ENCODE measurements around the gene LRRC8D.

Gene LRRC8D

DNA sequence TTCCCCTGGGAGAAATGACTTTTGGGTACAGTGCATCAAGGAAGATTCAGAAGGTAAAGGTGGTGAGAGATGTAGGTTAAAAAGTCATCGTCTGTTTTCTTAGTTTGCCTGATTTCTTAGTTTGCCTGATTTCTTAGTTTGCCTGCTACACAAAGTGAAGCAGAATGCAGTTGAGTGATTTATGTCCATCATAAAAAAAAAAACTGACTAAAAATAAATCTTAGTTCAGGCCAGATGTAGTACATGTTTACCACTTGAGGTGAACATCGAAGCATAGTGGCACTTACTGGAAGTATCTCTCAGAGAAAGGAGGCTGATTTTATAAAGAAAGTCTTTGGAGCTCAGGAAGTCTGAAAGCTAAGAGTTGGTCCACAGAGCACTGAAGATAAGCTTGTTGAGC is 79.5 kb downstream of the LRRC8D start:
- no peaks in the 10 kb centered on the region for H3K27me3 ChIP-seq (ENCODE audit: insufficient read depth, low read depth, severe bottlenecking)
- H3K4me3 ChIP-seq (ENCODE audit: low read depth, low read length): no peak overlapping the region
- H3K36me3 ChIP-seq: no peaks in the 10 kb centered on the region
- TF ChIP-seq, protein P1, sequence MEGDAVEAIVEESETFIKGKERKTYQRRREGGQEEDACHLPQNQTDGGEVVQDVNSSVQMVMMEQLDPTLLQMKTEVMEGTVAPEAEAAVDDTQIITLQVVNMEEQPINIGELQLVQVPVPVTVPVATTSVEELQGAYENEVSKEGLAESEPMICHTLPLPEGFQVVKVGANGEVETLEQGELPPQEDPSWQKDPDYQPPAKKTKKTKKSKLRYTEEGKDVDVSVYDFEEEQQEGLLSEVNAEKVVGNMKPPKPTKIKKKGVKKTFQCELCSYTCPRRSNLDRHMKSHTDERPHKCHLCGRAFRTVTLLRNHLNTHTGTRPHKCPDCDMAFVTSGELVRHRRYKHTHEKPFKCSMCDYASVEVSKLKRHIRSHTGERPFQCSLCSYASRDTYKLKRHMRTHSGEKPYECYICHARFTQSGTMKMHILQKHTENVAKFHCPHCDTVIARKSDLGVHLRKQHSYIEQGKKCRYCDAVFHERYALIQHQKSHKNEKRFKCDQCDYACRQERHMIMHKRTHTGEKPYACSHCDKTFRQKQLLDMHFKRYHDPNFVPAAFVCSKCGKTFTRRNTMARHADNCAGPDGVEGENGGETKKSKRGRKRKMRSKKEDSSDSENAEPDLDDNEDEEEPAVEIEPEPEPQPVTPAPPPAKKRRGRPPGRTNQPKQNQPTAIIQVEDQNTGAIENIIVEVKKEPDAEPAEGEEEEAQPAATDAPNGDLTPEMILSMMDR (IDR thresholded peaks at IDR 0.05; ENCODE audit: low read depth, low read length): no peak
- H3K27ac ChIP-seq: no peak overlapping the region
- no peak for DNase-seq
- H3K9me3 ChIP-seq (ENCODE audit: severe bottlenecking): no peaks in the 10 kb centered on the region

DNA sequence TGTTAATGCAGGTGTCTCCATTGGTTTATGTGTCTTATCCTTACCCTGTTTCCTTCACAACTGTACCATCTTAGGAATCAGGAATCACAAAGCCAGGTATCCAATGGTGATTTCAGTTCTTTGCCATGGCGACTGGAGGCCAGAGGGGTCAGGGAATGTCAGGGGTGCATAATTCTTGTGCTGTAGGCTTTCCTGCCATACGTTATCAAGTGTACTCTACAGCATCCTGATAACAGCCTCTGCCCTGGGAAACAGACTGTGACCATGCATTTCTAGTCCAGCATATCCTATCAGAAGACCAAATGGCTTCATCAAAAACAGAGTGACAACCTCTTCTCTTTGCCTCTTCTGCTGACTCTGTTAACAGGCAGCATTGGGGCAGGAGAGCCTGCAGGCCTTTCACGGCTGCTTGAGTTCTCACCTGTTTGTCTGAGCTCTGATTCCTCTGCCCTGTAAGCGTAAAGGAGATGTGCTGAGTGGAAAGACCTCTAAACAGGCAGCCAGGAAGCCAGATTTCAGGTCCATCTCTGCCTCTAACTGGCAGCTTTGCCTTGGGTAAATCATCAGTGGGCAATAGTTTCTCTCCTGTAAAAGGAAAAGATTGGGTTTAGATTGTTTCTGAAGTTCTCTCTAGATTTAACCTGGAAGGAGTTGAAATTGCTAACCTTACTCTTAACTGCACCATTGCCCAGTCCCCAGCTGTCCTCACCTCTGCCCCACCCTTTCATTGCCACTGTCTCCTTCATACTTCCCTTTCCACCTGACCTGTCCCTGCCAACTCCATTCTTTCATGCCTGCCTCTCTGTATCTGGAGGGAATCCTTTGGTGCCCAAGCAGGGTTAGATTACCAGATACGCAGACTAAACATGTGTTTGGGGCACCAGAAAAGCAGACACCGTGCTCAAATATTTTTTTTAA is 80.2 kb downstream of the LRRC8D start:
- no peaks in the 10 kb centered on the region for H3K36me3 ChIP-seq
- H3K27ac ChIP-seq: no peak overlapping the region
- H3K9me3 ChIP-seq (ENCODE audit: severe bottlenecking): no peaks in the 10 kb centered on the region

DNA sequence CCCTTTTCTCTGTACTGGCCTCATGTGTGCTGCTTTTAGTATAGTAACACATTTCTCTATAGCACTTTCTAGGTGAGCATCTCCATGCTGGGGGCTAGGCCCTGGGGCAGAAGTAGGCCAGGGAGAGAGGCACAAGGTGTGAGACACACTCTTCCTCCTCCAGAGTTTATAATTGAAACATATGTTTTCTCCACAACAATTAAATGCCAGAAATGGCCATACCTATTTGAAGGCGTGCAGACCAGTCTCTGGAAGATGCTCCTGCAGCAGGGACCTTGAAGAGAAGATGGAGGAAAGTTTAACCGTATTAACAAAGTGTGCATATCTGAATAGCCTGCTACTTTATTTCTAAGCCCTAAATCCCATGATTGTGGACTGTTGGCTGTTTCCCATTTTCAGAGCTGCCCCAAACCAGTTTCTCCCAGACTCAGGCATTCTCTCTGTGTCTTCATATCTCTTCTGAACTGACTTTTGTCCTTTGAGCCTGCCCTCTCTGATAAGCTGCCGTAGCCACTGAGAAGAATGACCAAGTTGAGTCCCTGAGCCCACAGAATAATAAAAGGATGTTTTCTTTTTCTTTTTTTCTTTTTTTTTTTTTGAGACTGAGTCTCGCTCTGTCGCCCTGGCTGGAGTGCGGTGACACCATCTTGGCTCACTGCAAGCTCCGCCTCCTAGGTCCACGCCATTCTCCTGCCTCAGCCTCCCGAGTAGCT is 81.3 kb downstream of the LRRC8D start:
- H3K27ac ChIP-seq: no peak overlapping the region
- H3K27me3 ChIP-seq (ENCODE audit: insufficient read depth, low read depth, severe bottlenecking): no peaks in the 10 kb centered on the region
- no peaks in the 10 kb centered on the region for H3K36me3 ChIP-seq
- no peak for DNase-seq
- H3K9me3 ChIP-seq (ENCODE audit: severe bottlenecking): no peaks in the 10 kb centered on the region
- TF ChIP-seq, protein P1 (IDR thresholded peaks at IDR 0.05; ENCODE audit: low read depth, low read length): no peak
- no peak overlapping the region for H3K4me3 ChIP-seq (ENCODE audit: low read depth, low read length)

More for the DNA sequence above, 80.2 kb downstream of the LRRC8D start:
- Histone ChIP-seq H3K4me3 (ENCODE audit: low read depth, low read length) (no peak overlapping the region), H3K27me3 (ENCODE audit: insufficient read depth, low read depth, severe bottlenecking) (no peaks in the 10 kb centered on the region)
- TF ChIP-seq, protein P1 (IDR thresholded peaks at IDR 0.05; ENCODE audit: low read depth, low read length): no peak
- DNase-seq: no peak

DNA sequence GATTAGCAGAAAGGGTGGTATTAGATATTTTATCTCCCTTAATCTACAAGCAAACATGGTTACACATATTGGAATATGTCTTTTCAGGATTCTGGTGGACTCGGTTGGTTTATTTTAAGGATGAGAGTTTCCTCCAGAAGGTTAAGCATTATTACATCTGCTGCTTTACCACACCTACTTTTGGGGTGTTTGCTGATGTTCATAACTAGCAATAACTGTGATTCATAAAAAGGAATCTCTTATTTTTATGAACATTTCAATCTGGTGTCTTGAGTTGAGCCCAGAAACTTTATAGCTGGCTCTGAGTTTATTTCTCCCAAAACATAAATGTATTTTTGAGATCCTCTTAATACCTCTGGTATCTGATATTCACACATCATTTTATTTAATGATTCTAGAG is 82.7 kb downstream of the LRRC8D start:
- DNase-seq: no peak

DNA sequence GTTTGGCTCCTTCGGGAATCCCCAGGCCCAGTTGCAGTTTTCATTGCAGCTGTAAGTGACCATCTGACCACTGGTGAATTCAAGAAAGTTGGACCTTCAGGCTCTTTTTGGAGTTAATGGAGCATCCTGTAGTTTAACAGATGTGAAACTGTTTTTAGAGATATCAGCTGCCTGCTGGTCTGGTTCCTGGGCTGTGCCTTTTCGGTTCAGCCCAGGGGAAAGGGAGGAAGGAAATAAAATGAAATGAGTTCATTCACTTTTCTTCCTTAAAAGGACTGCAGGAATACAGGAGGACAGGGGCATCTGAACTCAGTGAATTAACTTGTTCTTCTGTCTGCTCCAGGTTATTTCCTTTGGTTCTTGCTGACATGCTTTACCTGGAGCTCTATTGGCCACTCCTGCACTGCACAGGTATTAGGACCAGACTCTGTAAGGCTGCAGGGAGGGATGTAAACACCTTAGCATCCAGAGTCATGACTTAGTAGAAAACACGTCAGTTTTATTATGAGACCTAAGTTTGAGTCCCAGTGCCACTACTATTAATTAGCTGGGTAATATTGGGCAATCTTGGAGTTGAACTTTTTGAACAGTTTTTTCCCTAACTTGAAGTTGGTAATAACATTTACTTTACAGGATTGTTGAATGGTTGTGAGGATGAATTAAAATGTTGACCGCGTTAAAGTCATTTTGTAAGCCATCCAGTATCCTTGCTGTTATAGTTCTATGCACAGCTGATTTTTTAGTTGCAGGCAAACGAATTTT is 83.6 kb downstream of the LRRC8D start:
- H3K36me3 ChIP-seq: no peaks in the 10 kb centered on the region
- no peak overlapping the region for H3K4me3 ChIP-seq (ENCODE audit: low read depth, low read length)
- TF ChIP-seq, protein P1 (IDR thresholded peaks at IDR 0.05; ENCODE audit: low read depth, low read length): no peak
- H3K27me3 ChIP-seq (ENCODE audit: insufficient read depth, low read depth, severe bottlenecking): no peaks in the 10 kb centered on the region
- no peak overlapping the region for H3K27ac ChIP-seq
- no peaks in the 10 kb centered on the region for H3K9me3 ChIP-seq (ENCODE audit: severe bottlenecking)
- DNase-seq: no peak

More for the DNA sequence above, 82.7 kb downstream of the LRRC8D start:
- TF ChIP-seq, protein P1 (IDR thresholded peaks at IDR 0.05; ENCODE audit: low read depth, low read length): no peak
- Histone ChIP-seq H3K4me3 (ENCODE audit: low read depth, low read length) (no peak overlapping the region), H3K9me3 (ENCODE audit: severe bottlenecking) (no peaks in the 10 kb centered on the region), H3K36me3 (no peaks in the 10 kb centered on the region), H3K27me3 (ENCODE audit: insufficient read depth, low read depth, severe bottlenecking) (no peaks in the 10 kb centered on the region), H3K27ac (no peak overlapping the region)

Data from WERI-Rb-1 (cell line).